CD4-positive, alpha-beta T cell treated with Interleukin-10 for 1 hour (primary cell): ENCODE results near the gene NLRC3.

Experiments
- DNase-seq: peaks from one replicate; pipeline ENCODE4 v3.0.0-alpha.2; 2020

Gene NLRC3

DNA sequence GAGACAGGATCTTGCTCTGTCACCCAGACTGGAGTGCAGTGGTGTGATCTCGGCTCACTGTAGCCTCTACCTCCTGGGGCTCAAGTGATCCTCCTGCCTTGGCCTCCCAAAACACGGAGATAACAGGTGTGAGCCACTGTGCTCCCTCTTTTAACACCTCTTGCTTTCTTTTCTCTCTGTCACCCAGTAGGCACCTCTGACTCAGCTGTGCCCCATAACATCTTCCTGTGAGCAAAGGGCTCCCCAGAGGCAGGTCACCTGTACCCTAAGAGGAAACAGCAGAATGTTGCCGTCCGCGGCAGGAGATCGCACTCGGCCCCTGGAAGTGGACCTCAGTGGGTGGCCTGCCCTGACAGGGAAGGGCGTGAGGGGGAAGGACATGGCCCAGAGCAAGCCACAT lies 918 bp upstream of the NLRC3 start:
- peak; percentile 61 for DNase-seq

DNA sequence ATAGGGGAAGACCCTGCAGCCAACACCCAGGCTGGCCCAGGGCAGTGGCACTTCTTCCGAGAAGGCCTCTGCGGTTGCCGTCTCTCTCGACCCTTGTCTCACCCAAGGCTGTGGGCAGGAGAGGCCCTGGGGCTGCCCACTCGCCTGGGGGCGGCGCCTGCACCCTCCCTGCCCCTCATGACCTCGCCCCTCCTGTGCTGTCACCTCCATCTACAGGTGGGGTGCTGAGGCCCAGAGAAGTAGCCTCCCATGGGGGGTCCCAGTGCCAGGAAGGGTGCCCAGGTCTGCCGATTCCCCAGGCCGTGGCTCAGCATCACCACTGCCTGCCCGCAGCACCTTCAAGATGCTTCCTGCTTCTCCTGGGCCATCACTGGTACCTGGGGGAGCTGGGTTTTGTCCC lies 992 bp downstream of the NLRC3 start:
- peak; percentile 23 for DNase-seq

DNA sequence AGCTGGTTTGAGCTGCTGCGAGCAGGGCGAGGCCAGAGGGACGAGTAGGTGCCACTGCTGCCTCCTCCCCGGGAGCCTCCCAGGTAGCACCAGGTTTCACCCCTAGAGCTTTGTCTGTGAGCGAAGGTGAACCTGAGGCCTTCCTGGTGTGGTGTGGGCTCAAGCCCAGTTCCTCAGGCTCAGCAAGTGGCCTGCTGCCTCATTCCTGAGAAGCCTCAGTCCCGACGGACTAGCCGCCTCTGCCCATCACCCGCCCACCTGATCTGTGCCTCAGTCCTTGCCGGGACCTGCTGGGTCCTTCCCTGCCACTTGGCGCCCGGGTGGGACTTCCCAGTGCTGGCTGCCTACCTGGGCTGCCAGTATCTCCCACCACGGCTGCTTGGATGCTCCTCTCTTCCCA lies 1.7 kb downstream of the NLRC3 start:
- DNase-seq: no peak

GRCh38 chr16:3574195-3574594 lies 3.0 kb downstream of the NLRC3 start:
- DNase-seq: no peak

GRCh38 chr16:3573146-3573815 lies 3.9 kb downstream of the NLRC3 start:
- DNase-seq: no peak

GRCh38 chr16:3570420-3571062 lies 6.7 kb downstream of the NLRC3 start:
- no peak for DNase-seq

DNA sequence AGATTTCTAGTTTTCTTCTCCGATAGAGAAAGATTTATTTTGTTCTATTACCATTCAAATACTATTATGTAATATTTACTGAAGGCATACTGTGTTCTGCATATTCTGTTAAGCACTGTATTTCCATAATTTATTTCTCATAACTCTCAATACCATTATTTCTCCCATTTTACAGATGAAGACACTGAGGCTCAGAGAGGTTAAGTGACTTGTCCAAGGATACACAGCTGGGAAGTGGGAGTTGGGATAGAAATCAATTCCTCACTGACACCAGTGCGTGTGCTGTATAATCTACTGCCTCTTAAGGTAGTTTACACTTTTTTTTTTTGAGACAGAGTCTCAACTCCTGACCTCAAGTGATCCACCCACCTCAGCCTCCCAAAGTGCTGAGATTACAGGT lies 7.4 kb downstream of the NLRC3 start:
- no peak for DNase-seq

GRCh38 chr16:3566990-3567389 lies 10.2 kb downstream of the NLRC3 start:
- no peak for DNase-seq

GRCh38 chr16:3564889-3565141 lies 12.4 kb downstream of the NLRC3 start:
- DNase-seq: no peak

- DNase-seq: no peak
These were observed 12.9 kb downstream of the NLRC3 start for GRCh38 chr16:3564130-3564888.

DNA sequence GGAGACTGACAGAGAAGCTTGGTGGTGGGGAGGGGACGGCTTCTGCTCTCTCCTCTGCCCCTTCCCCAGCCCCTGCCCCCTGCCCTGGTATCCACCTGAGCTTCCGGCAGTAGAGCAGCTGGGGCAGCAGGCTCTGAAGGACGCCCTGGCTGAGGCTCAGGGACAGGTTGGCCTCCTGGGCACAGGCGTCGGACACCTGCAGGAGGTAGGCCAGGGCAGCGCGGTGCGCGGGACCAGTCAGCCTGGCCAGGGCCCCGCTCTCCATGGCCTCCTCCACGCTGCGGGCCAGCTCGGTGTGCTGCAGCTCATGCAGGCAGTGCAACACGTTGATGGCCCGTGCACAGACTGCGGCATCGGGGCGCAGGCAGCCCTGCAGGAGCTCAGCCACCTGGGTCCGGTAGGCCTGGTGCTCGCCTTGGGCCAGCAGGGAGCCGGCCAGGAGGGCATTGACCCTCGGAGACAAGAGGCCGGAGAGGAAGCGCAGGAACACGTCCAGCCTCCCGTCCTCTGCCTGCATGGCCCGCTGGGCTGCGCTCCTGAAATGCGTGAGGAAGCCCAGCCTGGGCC lies 14.2 kb downstream of the NLRC3 start:
- no peak for DNase-seq

- DNase-seq: no peak
These were observed 15.6 kb downstream of the NLRC3 start for GRCh38 chr16:3561626-3562025.

DNA sequence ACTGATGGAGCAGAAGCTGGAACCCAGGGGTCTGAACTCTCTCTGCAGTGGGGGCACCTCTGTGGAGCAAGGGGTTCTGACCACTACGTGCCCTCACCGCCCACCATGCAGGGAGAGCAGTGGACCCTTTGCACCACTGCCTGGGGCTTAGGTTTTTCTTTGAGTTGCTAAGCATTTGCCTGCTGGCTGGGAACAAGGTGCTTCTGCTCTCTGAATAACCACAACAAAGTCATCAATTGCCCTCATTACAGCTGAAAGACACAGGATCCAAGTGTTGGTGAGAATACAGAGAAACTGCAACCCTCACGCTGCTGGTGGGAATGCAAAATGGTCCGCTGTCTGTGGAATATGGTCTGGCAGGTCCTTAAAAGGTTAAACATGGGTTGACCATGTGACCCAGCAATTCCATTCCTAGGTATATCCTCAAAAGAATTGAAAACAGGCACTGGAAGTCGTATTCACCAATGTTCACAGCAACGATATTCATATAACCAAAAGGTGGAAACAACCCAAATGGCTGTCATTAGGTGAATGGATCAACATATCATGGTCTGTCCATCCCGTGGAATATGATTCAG lies 22.8 kb downstream of the NLRC3 start:
- no peak for DNase-seq

- DNase-seq: no peak
These were observed 23.9 kb downstream of the NLRC3 start for GRCh38 chr16:3553138-3553923.

- DNase-seq: no peak
These were observed 26.1 kb downstream of the NLRC3 start for GRCh38 chr16:3550851-3551847.

- DNase-seq: no peak
These were observed 27.3 kb downstream of the NLRC3 start for GRCh38 chr16:3549906-3550305.

DNA sequence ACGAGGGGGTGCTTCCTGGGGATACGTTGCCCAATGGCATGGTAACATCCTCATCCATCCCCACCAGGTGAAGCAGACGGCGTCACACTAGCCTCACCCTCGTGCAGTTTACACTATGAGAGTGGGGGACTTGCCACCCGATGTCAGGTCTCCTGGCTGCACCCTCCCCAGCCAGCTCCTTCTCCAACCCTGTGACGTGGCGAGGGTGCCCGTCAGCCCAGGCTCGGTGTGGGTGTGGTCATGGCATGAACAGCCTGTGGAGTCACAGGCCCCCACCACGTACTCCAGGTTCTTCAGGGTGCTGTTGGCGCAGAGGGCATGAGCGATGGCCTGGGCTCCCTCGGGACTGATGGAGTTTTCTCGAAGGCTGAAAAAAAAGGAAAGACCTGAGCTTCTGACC lies 28.3 kb downstream of the NLRC3 start:
- no peak for DNase-seq

- DNase-seq: no peak
These were observed 28.8 kb downstream of the NLRC3 start for GRCh38 chr16:3548445-3548844.

- no peak for DNase-seq
These were observed 30.1 kb downstream of the NLRC3 start for GRCh38 chr16:3546986-3547682.

GRCh38 chr16:3542601-3543373 lies 34.4 kb downstream of the NLRC3 start:
- DNase-seq: no peak
